ENCODE measurements around the gene PDE4DIP.
"Not testable (repeated sequence)": the region's sequence is repeated elsewhere in the genome, so short reads cannot be mapped to it uniquely, and the experiment has no call there.

Gene PDE4DIP

DNA sequence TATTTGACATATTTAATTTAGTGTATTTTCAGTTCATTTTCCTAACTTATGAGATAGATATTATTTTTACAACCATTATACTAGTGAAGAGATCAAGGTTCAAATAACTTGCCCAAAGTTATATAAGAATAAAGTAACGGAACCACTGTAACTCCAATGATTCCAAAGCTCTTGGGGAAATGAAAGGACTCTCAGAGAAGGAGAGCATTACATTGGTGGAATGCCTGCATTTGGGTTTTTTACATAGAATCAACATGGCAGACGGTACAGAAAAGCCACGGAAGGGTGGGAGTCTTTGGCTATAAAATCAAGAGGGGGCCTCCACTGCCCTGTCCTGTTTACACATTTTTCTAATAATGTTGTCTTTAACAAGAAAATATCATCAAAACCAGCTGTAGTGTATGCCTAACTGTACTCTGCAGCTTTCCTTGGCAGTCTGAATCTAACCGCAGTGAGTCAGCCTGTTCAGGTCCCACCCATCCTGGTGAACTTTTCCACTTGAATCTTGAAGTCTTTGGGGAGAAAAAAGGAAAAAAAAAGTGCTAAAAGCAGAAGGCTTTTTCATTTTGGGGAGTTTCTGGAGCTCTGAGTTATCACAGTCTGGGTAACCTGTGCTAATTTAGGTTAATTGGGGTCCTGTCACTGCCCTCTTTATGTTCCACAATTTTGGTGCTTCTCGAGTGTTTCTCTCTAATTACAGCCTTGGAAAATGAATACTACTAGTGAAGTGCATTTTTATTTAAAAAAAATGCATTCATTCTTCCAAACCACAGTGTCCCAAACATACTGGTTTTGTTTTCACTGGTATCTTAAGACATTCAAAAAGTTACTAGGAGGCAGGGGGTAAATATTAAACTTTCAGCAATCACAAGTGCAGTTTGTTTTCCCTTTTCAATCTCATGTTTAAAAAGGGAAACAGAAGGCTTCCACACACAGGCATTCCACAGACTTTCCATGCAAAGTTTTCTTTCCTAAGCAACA is 30.5 kb downstream of the PDE4DIP start:
- DNase-seq (ENCODE audit: low read depth) = not testable (repeated sequence)

DNA sequence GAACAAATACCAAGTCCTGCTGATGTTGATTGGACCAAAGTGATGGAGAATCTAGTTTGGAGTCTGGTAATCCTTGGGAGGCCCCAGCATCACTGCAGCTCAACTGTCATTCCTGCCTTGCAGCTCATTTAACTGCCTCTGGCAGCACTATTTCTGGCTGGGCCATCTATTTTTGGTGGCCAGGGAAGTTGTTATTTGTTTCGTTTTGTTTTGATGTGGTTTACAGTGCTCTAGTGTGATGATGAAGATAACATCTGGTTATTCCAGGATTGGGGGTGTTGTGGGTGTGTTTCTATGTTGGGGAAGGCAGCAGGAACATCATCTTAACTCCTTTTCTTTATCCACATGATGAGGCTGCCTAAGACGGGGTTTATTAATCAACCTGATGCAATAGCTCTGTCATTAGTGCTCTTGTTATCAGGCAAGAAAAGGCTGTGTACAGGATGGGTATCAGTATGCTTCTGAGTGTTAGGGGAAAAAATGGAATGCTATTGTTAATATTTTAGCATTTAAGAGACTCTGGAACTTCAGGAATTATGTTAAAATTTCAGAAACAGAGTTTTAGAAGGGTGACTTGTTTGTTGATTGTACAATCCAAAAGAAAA is 35.7 kb downstream of the PDE4DIP start:
- not testable (repeated sequence) for DNase-seq (ENCODE audit: low read depth)

DNA sequence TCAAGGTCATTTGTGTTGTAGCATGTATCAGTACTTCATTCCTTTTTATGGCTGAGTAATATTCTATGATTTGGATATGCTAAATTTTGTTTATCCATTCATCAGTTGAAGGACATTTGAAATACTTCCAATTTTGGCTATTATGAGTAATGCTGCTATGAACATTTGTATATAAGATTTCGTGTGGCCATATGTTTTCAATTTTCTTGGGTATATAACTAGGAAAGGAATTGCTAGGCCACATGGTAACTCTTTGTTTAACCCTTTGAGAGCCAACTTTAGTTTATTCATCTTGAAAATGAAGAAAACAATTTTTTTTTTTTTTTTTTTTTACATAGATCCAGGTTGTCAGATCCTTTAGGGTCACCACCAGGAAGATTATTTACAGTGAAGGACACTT is 37.0 kb downstream of the PDE4DIP start:
- DNase-seq (ENCODE audit: low read depth) = not testable (repeated sequence)

DNA sequence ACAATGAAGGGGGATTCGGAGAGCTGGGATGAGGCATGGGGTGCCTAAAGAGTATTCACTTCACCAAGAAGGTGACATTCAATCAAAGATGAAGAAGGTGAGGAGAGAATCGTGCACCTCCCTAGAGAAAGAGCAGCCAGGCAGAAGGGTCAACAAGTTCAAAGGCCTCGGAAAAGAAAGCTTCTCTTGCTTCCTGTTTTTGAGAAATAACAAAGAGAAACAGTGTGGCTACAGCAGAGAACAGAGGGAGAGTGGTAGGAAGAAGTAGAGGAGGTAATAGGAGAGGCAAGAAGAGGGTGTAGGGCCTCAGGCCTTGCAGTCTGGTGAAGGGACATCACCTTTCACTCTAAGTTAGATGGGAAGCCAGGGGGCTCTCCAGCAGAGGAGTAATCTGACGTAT is 41.0 kb downstream of the PDE4DIP start:
- not testable (repeated sequence) for DNase-seq (ENCODE audit: low read depth)

DNA sequence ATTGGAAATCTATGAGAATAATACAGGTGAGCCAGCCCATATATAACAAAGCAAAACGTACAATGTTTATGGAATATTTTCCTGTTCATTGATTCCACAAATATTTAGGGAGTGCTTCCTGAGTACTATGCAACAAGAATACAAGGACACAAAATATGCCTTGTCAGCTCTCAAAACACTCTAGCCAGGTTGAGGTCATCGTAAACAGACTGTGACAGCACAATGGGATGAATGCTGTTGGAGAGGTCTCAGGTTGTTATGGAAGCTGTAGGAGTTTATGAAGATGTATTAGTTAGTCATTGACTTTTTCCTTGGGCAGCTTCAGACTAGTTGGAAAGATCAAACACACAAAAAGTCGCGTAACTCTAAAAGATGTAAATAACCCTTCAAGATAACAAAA is 42.1 kb downstream of the PDE4DIP start:
- DNase-seq (ENCODE audit: low read depth) = not testable (repeated sequence)

DNA sequence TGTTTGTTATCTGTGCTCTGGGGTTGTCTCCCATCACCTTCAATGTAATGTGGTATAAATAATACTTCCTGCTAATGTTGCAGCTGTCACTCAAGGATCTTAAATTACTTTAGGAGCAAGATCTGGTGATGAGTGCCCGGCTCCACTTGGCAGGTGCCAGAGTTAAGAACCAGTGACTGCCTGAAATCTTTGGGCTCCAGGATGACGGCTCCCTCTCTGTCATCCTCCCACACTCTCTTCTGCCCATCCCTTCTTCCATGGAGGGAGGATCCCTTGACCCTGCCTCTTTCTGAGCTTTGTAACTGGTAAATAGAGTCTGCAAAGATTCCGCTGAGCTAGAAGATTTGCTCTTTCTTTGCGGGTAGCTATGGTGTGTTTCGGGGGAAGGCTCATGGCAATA is 44.4 kb downstream of the PDE4DIP start:
- DNase-seq (ENCODE audit: low read depth) = not testable (repeated sequence)

DNA sequence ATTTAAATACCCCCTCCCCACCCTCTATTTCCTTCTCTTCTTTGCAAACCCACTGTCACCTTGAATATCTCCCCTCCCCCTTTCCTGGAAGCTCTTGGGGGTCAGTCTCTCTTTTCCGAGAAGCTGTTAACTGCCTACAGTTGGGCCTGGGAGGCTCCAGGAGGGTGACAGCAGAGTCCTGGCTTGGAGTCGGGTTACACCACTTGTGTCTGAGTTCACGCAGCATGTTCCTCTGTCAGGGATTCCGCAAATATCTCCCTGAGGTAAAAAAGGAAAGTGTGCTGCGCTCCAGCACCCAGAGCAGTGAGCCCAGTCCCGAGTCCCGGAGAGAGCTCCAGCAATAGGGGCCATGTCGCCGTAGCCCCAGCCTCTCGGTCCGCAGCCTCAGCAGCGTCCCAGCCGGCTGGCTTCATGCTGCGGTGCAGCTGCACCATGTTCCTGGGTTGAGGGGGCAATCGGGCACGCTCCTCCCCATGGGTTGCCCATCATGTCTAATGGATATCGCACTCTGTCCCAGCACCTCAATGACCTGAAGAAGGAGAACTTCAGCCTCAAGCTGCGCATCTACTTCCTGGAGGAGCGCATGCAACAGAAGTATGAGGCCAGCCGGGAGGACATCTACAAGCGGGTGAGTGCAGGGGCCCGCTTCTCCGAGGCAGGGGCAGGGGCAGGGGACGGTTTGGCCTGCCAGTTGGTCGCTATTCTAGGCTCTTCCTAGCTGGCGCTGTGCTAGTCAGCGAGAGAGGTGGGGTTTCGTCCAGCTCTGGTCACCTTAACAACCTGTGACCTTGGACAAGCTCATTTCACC is 45.2 kb downstream of the PDE4DIP start:
- not testable (repeated sequence) for DNase-seq (ENCODE audit: low read depth)

DNA sequence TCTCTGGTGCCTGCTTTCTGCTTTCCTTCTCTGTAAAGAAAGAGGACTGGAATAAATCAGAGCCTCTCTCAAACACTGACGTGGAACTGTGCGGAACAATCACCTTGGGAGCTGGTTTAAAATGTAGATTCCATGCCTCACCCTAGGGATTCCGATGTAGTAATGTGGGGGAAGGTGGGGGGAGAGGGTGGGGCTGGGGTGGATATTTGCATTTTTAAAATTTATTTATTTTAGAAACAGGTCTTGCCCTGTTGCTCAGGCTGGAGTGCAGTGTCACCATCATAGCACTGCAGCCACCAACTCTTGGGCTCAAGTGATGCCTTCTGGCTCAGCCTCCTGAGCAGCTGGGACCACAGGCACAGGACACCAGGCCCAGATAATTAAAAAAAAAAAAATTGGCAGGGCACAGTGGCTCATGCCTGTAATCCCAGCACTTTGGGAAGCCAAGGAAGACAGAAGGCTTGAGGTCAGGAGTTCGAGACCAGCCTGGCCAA is 45.9 kb downstream of the PDE4DIP start:
- DNase-seq (ENCODE audit: low read depth) = not testable (repeated sequence)

DNA sequence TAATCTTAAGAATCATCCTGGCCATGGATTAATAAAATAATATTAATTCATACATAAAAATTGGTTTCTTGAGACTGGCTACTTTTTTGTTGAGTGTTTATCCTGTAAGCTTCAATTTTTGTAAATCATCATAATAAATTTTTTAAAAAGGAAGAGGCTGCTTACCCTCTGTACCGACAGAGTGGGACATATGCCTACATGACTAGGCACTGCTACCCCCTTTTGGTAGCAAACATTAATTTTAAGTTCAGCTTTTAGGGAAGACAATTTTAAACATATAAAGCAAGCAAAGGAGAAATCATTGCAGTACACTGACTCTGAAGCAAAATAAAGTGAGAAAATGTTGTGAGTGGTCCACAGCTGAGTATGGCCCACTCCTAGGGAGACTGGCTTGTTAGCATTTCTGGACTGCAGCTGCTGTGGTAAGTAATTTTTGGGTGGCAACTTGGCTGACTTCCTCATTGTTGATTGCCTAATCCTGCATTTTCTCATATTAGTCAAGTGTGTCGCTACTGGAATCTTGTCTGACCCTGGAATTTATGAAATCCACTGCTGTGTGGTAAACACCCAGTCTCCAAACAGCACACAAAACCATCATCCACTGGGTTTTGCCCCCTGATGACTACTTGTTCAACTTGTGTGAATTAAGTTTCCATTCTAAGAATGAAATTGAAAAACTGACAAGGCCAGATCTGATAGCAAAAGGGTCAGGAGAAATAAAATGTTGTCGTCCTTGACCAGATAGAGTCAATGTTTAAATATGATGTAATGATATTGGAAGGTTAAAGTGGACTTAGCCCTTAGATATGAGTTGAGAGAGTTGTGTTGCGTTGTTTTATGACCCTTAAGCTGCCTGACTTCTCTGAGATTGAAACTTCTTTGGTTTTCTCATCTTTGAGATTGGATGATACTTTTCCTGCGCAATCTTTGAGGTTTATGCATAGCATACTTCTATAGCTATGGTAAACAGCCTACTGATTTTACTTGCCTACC is 50.4 kb downstream of the PDE4DIP start:
- DNase-seq (ENCODE audit: low read depth) = not testable (repeated sequence)

DNA sequence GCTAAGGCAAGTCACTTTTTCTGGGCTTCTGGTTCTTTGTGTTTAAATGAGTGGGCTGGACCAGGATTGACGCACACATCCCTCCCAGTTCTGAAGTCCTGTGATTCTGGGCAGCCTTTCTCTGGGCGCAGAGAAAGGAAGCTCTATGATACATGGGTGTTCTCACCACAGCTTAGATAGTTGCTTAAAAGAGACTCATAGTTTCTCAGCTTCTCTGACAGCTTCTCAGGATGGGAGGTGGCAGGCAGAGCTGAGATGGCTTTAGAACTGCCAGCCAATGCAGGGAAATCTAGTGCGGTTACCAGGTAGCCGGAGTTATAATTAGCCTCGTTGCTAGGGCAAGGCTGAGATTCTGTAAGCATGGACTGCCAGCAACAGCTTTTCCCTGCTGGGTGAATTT is 55.8 kb downstream of the PDE4DIP start:
- not testable (repeated sequence) for DNase-seq (ENCODE audit: low read depth)

DNA sequence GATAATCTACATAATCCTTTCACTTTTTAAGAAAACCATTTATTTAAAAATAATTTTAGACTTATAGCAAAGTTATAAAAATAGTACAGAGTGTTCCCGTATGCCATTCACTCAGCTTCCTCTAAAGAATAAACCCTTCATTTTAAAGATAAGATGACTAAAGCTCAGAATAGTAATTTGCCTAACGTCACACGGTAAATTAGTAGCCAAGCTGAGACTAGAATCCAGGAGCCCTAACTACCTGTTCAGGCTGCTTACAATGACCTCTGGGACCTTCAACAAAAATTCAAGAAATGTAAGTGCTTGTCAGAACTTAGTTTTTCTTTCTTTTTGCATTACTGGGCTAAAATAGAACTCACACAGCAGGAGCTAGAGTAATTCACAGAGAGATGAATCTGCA is 56.5 kb downstream of the PDE4DIP start:
- not testable (repeated sequence) for DNase-seq (ENCODE audit: low read depth)

DNA sequence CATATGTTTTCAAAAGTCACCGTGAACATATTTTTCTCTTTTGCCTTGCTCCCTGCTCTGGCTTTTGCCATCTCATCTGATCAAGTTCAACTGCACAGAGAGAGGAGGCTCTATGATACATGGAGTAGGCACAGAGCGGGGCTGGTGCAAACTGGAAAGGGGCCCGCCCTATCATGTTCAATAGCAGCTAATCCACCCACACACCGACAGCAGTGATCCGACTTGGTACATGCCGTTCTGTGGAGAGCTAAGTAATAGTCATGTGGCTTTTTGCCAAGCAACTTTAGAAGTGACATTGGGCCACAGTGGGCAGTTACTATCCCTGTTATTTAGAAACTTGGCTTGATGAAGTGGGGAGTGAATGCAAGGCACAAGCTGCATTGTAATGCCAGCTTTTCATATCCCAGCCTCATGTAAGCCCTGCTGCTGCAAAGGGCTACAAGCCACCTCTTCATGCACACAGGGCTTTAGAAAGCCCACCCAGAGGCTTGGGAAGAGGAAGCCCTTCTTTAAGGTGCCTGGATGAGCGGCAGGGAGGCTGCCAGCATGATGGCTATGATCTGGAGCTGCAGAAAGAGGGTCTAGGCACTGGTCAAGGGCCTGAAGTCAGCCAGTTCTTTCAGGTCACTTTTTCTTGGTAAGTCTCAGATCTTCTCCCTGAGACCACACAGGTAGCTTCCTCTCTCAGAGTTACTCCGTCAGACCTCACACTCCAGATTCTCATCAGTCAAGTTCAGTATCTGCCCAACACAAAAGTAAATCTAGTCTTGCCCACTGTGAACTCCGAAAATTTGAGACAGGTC is 57.1 kb downstream of the PDE4DIP start:
- DNase-seq (ENCODE audit: low read depth) = not testable (repeated sequence)

DNA sequence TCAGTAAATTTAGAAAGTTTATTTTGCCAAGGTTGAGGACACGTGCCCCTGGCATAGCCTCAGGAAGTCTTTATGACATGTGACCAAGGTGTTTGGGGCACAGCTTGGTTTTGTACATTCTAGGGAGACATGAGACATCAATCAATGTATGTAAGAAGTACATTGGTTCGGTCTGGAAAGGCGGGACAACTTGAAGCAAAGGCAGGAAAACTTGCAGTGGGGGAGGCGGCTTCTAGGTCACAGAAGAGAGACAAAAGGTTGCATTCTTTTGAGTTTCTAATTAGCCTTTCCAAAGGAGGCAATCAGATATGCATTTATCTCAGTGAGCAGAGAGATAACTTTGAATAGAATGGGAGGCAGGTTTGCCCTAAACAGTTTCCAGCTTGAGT is 57.7 kb downstream of the PDE4DIP start:
- DNase-seq (ENCODE audit: low read depth) = not testable (repeated sequence)

DNA sequence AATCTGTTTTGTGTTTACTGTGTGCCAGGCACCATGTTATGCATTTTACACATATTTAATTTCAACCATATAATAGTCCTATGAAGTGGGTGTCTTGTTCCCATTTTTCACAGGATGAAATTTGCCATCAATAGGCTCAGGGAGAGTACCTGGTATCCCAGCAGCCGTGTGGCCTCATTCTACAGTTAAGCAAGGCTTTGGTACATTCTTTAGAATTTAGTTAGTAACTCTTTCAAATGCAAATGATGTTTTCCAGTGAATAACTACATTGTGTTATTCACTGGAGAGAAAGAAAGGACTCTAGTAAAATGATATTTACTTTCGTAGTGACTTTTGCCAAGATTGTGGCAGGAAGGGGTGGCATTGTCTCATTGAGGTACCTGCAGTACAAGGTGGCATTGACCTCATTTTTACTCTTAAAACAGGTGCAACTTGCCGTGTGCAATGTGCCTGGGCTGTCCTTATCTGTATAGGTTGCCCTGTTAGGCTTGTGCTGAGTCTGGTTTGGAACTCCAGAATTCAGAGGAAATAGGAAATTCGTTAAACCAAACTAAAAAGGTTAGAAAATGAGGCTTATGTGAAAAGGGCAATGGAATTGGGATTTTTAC is 65.1 kb downstream of the PDE4DIP start:
- not testable (repeated sequence) for DNase-seq (ENCODE audit: low read depth)

DNA sequence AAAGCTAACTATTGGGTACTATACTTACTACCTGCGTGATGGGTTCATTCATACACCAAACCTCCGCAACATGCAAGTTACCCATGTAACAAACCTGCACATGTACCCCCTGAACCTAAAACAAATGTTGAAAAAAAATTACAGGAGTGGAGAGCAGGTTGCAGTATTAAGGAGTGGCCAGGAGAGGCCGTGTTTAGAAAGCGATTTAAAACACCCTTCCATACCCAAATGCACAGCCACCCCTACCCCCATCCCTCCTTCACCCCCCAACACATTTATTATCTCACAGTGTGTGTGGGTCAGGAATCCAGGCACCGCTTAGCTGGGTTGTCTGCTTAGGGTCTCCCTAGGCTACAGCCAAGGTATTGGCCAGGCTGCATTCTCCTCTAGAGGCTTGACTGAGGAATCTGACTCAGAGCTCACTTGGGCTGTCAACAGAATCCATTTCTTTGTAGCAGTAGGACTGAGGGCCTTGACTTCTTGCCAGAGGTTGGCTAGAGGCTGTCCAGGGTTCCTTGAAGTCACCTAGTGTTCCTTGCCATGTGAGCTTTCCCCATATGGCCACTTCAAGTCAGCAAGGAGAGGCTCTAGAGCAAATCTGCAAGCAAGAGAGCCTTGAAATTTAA is 67.2 kb downstream of the PDE4DIP start:
- DNase-seq (ENCODE audit: low read depth) = not testable (repeated sequence)

DNA sequence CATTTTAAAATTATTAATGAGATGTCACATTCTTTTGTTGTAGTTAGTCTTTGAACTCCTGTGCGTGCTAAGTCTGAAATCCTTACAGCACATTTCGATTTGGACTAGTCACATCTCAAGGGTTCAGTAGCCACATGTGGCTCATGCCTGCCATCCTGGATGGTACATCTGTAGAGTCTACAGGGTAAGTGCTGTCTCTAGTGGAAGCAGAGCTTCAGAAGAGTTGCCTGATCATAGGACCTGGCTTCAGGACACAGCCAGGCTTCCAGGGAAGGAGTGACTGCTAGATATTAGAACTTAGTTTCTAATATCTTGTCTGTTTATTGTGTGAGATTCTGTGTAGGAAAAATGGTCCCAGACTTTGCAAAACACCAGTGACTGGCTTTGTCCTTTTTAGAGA is 72.0 kb downstream of the PDE4DIP start:
- not testable (repeated sequence) for DNase-seq (ENCODE audit: low read depth)

DNA sequence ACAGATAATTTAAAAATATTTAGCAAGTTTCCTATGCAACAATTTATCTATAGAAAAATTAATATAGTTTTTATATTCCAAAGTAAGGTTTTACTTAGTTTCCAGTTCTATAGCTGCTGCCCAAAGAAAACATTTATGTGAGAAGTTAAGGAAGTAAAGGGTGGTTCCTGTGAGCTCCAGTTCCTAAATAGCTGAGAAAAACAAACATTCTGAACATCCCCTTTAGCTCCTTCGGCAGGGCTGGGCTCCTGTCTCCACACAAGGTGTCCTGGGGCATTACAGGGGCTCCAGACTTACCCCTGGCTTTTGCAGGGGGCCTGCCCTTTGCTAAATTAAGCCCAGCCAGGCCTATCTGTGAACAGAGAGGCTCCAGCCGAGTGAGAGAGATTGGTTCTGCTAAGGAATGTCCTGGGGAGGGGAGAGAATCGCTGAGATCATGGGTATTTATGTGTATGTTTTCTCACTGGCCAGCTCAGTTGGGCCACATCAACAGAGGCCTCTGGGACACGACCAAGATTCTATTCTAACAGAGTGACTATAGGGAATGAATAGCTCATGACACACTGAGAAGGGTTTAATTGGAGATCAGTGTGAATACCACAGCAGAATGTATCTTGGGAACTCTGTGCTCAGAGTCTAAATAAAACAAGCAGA is 72.6 kb downstream of the PDE4DIP start:
- not testable (repeated sequence) for DNase-seq (ENCODE audit: low read depth)

DNA sequence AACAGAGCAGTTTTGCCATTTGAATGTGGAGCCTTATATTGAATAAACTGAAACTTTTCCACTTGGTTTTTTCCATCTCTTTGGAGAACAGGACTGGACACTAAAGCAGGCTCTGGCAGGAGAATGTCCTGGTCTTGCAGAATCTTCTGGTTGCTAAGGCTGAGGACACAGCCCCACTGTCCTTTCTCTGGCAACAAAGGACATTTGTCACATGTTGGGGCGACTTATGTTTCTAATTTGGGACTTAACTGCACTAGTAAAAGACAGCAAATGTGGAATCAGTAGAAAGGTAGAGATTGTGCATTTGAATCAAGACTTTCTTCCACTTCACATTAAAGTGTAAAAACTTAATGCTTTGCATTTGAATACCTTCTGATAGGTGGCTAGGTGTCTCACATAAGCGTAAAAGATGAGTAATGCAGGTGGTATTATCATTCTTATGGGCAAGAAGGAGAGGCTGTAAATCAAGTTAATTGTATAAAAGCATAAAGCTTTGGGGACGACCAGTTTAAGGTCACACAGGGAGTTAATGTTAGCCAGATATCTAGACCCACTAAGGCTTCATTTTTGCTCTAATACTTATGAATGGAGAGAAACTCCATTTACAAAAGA is 74.7 kb downstream of the PDE4DIP start:
- not testable (repeated sequence) for DNase-seq (ENCODE audit: low read depth)
